ENCODE data around the gene TTF1.

Gene TTF1

GRCh38 chr9:132414731-132415130 is 8.1 kb upstream of the TTF1 start:
- peaks cover 70 to 88% of the 10 kb centered on the region in 2 experiments for H3K27me3 ChIP-seq (ENCODE audit: control insufficient read depth in 1 of 2, insufficient read depth in 1 of 2, low read length in 2 of 2)
- no peaks in the 10 kb centered on the region for H3K36me3 ChIP-seq (ENCODE audit: control insufficient read depth in 1 of 2, insufficient read depth in 2 of 2, low read depth in 1 of 2, low read length in 2 of 2)
- DNase-seq: no peak
- H3K9me3 ChIP-seq (ENCODE audit: control insufficient read depth, low read length): no peaks in the 10 kb centered on the region
- H2BK15ac ChIP-seq (ENCODE audit: low read depth, poor library complexity, severe bottlenecking): no peak overlapping the region
- H3K18ac ChIP-seq (ENCODE audit: low read depth in 1 of 2, low read length in 2 of 2): no peak overlapping the region
- no peak overlapping the region for H3K4me2 ChIP-seq (ENCODE audit: low read length, poor library complexity, severe bottlenecking)
- H3K79me1 ChIP-seq (replicated peaks; ENCODE audit: low read length, poor library complexity, severe bottlenecking): no peaks in the 10 kb centered on the region
- no peak overlapping the region for H3K14ac ChIP-seq (ENCODE audit: low read length in 2 of 2)
- no peak overlapping the region for H3K4me3 ChIP-seq (ENCODE audit: insufficient read depth in 1 of 2, low read depth in 1 of 2, low read length in 2 of 2)
- H3K4ac ChIP-seq (ENCODE audit: low read depth in 1 of 2, low read length in 2 of 2): no peak overlapping the region
- no peak overlapping the region for H4K91ac ChIP-seq (ENCODE audit: low read length)
- H3K27ac ChIP-seq (ENCODE audit: low read length, poor library complexity, severe bottlenecking): no peak overlapping the region
- H2BK120ac ChIP-seq (ENCODE audit: low read depth, low read length): no peak overlapping the region
- no peak overlapping the region for H4K8ac ChIP-seq (ENCODE audit: low read length)
- 71% methylated on average over 6 of the region's 7 CpGs for WGBS
- no peak overlapping the region for H2AFZ ChIP-seq (ENCODE audit: low read depth, low read length)
- no peak overlapping the region for H2AK5ac ChIP-seq (ENCODE audit: low read length, severe bottlenecking)
- peaks cover 12% of the 10 kb centered on the region for H3K4me1 ChIP-seq (ENCODE audit: control insufficient read depth, insufficient read depth, low read depth, low read length)
- no peak overlapping the region for H2BK5ac ChIP-seq (ENCODE audit: low read depth, low read length, poor library complexity, severe bottlenecking)
- no peak overlapping the region for H2BK12ac ChIP-seq (ENCODE audit: low read length in 2 of 2)
- H3K9ac ChIP-seq (ENCODE audit: low read length): no peak overlapping the region
- no peak overlapping the region for H3K23ac ChIP-seq (ENCODE audit: low read length in 2 of 2)

GRCh38 chr9:132413926-132414325 is 7.3 kb upstream of the TTF1 start:
- no peak overlapping the region for H2BK12ac ChIP-seq (ENCODE audit: low read length in 2 of 2)
- no peak overlapping the region for H2BK120ac ChIP-seq (ENCODE audit: low read depth, low read length)
- H3K27ac ChIP-seq (ENCODE audit: low read length, poor library complexity, severe bottlenecking): no peak overlapping the region
- 72% methylated on average over 5 of the region's 5 CpGs for WGBS
- H3K4me3 ChIP-seq (ENCODE audit: insufficient read depth in 1 of 2, low read depth in 1 of 2, low read length in 2 of 2): no peak overlapping the region
- no peak overlapping the region for H2BK15ac ChIP-seq (ENCODE audit: low read depth, poor library complexity, severe bottlenecking)
- no peak overlapping the region for H3K4ac ChIP-seq (ENCODE audit: low read depth in 1 of 2, low read length in 2 of 2)
- H3K18ac ChIP-seq (ENCODE audit: low read depth in 1 of 2, low read length in 2 of 2): no peak overlapping the region
- H3K9ac ChIP-seq (ENCODE audit: low read length): no peak overlapping the region
- H4K91ac ChIP-seq (ENCODE audit: low read length): no peak overlapping the region
- DNase-seq: no peak
- no peak overlapping the region for H2AFZ ChIP-seq (ENCODE audit: low read depth, low read length)
- no peaks in the 10 kb centered on the region for H3K79me1 ChIP-seq (replicated peaks; ENCODE audit: low read length, poor library complexity, severe bottlenecking)
- no peak overlapping the region for H3K14ac ChIP-seq (ENCODE audit: low read length in 2 of 2)
- peaks cover 14% of the 10 kb centered on the region for H3K4me1 ChIP-seq (ENCODE audit: control insufficient read depth, insufficient read depth, low read depth, low read length)
- H3K9me3 ChIP-seq (ENCODE audit: control insufficient read depth, low read length): no peaks in the 10 kb centered on the region
- no peak overlapping the region for H2AK5ac ChIP-seq (ENCODE audit: low read length, severe bottlenecking)
- H4K8ac ChIP-seq (ENCODE audit: low read length): no peak overlapping the region
- no peak overlapping the region for H3K23ac ChIP-seq (ENCODE audit: low read length in 2 of 2)
- no peaks in the 10 kb centered on the region for H3K36me3 ChIP-seq (ENCODE audit: control insufficient read depth in 1 of 2, insufficient read depth in 2 of 2, low read depth in 1 of 2, low read length in 2 of 2)
- no peak overlapping the region for H3K4me2 ChIP-seq (ENCODE audit: low read length, poor library complexity, severe bottlenecking)
- H3K27me3 ChIP-seq (ENCODE audit: control insufficient read depth in 1 of 2, insufficient read depth in 1 of 2, low read length in 2 of 2): peaks cover 77 to 87% of the 10 kb centered on the region in 2 experiments
- H2BK5ac ChIP-seq (ENCODE audit: low read depth, low read length, poor library complexity, severe bottlenecking): no peak overlapping the region

- no peak overlapping the region for H3K27ac ChIP-seq (ENCODE audit: low read length, poor library complexity, severe bottlenecking)
- peaks cover 62 to 68% of the 10 kb centered on the region in 2 experiments for H3K27me3 ChIP-seq (ENCODE audit: control insufficient read depth in 1 of 2, insufficient read depth in 1 of 2, low read length in 2 of 2)
- no peaks in the 10 kb centered on the region for H3K36me3 ChIP-seq (ENCODE audit: control insufficient read depth in 1 of 2, insufficient read depth in 2 of 2, low read depth in 1 of 2, low read length in 2 of 2)
- no peak overlapping the region for H4K8ac ChIP-seq (ENCODE audit: low read length)
- H2AFZ ChIP-seq (ENCODE audit: low read depth, low read length): no peak overlapping the region
- no peak overlapping the region for H2BK120ac ChIP-seq (ENCODE audit: low read depth, low read length)
- WGBS: 8% methylated on average over 5 of the region's 8 CpGs
- no peaks in the 10 kb centered on the region for H3K9me3 ChIP-seq (ENCODE audit: control insufficient read depth, low read length)
- no peak overlapping the region for H3K18ac ChIP-seq (ENCODE audit: low read depth in 1 of 2, low read length in 2 of 2)
- H3K4me2 ChIP-seq (ENCODE audit: low read length, poor library complexity, severe bottlenecking): no peak overlapping the region
- H3K4ac ChIP-seq (ENCODE audit: low read depth in 1 of 2, low read length in 2 of 2): no peak overlapping the region
- no peak overlapping the region for H4K91ac ChIP-seq (ENCODE audit: low read length)
- no peak overlapping the region for H3K23ac ChIP-seq (ENCODE audit: low read length in 2 of 2)
- peaks cover 16% of the 10 kb centered on the region for H3K4me1 ChIP-seq (ENCODE audit: control insufficient read depth, insufficient read depth, low read depth, low read length)
- H2BK15ac ChIP-seq (ENCODE audit: low read depth, poor library complexity, severe bottlenecking): no peak overlapping the region
- no peak overlapping the region for H2BK5ac ChIP-seq (ENCODE audit: low read depth, low read length, poor library complexity, severe bottlenecking)
- DNase-seq: peak; percentile 35
- no peak overlapping the region for H3K14ac ChIP-seq (ENCODE audit: low read length in 2 of 2)
- no peak overlapping the region for H2AK5ac ChIP-seq (ENCODE audit: low read length, severe bottlenecking)
- H3K79me1 ChIP-seq (replicated peaks; ENCODE audit: low read length, poor library complexity, severe bottlenecking): no peaks in the 10 kb centered on the region
- no peak overlapping the region for H2BK12ac ChIP-seq (ENCODE audit: low read length in 2 of 2)
- no peak overlapping the region for H3K9ac ChIP-seq (ENCODE audit: low read length)
- H3K4me3 ChIP-seq (ENCODE audit: insufficient read depth in 1 of 2, low read depth in 1 of 2, low read length in 2 of 2): no peak overlapping the region
These were observed 5.4 kb upstream of the TTF1 start for GRCh38 chr9:132412089-132412488.

- Histone ChIP-seq H3K27me3 (ENCODE audit: control insufficient read depth in 1 of 2, insufficient read depth in 1 of 2, low read length in 2 of 2) (peaks cover 62 to 68% of the 10 kb centered on the region in 2 experiments), H3K14ac (ENCODE audit: low read length in 2 of 2) (no peak overlapping the region), H2AFZ (ENCODE audit: low read depth, low read length) (no peak overlapping the region), H2BK15ac (ENCODE audit: low read depth, poor library complexity, severe bottlenecking) (no peak overlapping the region), H3K4me1 (ENCODE audit: control insufficient read depth, insufficient read depth, low read depth, low read length) (peaks cover 16% of the 10 kb centered on the region), H3K18ac (ENCODE audit: low read depth in 1 of 2, low read length in 2 of 2) (no peak overlapping the region), H3K27ac (ENCODE audit: low read length, poor library complexity, severe bottlenecking) (no peak overlapping the region), H3K4me3 (ENCODE audit: insufficient read depth in 1 of 2, low read depth in 1 of 2, low read length in 2 of 2) (no peak overlapping the region), H4K91ac (ENCODE audit: low read length) (no peak overlapping the region), H3K4me2 (ENCODE audit: low read length, poor library complexity, severe bottlenecking) (peak overlapping the region; percentile 23), H2AK5ac (ENCODE audit: low read length, severe bottlenecking) (no peak overlapping the region), H3K4ac (ENCODE audit: low read depth in 1 of 2, low read length in 2 of 2) (no peak overlapping the region), H3K36me3 (ENCODE audit: control insufficient read depth in 1 of 2, insufficient read depth in 2 of 2, low read depth in 1 of 2, low read length in 2 of 2) (no peaks in the 10 kb centered on the region), H2BK5ac (ENCODE audit: low read depth, low read length, poor library complexity, severe bottlenecking) (no peak overlapping the region), H3K23ac (ENCODE audit: low read length in 2 of 2) (no peak overlapping the region), H3K9ac (ENCODE audit: low read length) (no peak overlapping the region), H3K79me1 (replicated peaks; ENCODE audit: low read length, poor library complexity, severe bottlenecking) (peaks cover under 1% of the 10 kb centered on the region), H2BK12ac (ENCODE audit: low read length in 2 of 2) (no peak overlapping the region), H3K9me3 (ENCODE audit: control insufficient read depth, low read length) (no peaks in the 10 kb centered on the region), H4K8ac (ENCODE audit: low read length) (no peak overlapping the region), H2BK120ac (ENCODE audit: low read depth, low read length) (no peak overlapping the region)
- 1% methylated on average over 16 of the region's 20 CpGs for WGBS
- peak; percentile 44 for DNase-seq
These were observed 4.5 kb upstream of the TTF1 start for GRCh38 chr9:132411091-132411508.

All from mesenchymal stem cell (in vitro differentiated cells and primary cell).